Activated CD4-positive, alpha-beta T cell treated with anti-CD3 and anti-CD28 coated beads for 36 hours (primary cell): ENCODE results near the gene C17orf50. TPM values are rescaled to one million over a fixed set of nuclear protein-coding genes. Genes with fewer than 3 reads are reported as not detected.

Source experiments
- ATAC-seq: fragments of 200-7000 bp; cut with Tn5 transposase; one replicate; pipeline ENCODE4 v1.10.0; 2021; ENCODE audit warnings: mild to moderate bottlenecking, moderate library complexity
- CTCF ChIA-PET: fragments of 350-600 bp; sonication (Branson Sonifier 250); formaldehyde crosslinking; loops from one replicate; lab custom pipeline; 2021; ENCODE audit warnings: antibody characterized with exemption; lab: Charles Lee
- POLR2A ChIA-PET: fragments of 350-600 bp; sonication (Branson Sonifier 250); formaldehyde crosslinking; loops from one replicate; lab custom pipeline; 2021; ENCODE audit warnings: antibody characterized with exemption, inconsistent platforms; lab: Charles Lee
- DNase-seq: peaks from one replicate; pipeline ENCODE4 v3.0.0-alpha.2; 2020
- H3K27ac Mint-ChIP-seq: one replicate; pipeline ENCODE4 v1.8.0; 2021; ENCODE audit warnings: mixed read lengths
- H3K27me3 Mint-ChIP-seq: one replicate; pipeline ENCODE4 v1.8.0; 2021; ENCODE audit warnings: mixed read lengths
- H3K36me3 Mint-ChIP-seq: one replicate; pipeline ENCODE4 v1.8.0; 2021; ENCODE audit warnings: low read depth, mixed read lengths
- H3K4me1 Mint-ChIP-seq: one replicate; pipeline ENCODE4 v1.8.0; 2021; ENCODE audit warnings: mixed read lengths
- H3K4me3 Mint-ChIP-seq: one replicate; pipeline ENCODE4 v1.8.0; 2021; ENCODE audit warnings: mild to moderate bottlenecking, moderate library complexity, mixed read lengths
- H3K9me3 Mint-ChIP-seq: one replicate; pipeline ENCODE4 v1.8.0; 2021; ENCODE audit warnings: low read depth, mixed read lengths
- intact Hi-C, 2 experiments: fragments of 100-400 bp; cut with DNase I in 1 of 2; cut with micrococcal nuclease in 1 of 2; formaldehyde crosslinking; loops; one replicate each; pipeline versions ENCODE4 v1.14.2 to v1.15.1; 2022 to 2024; cut with DNase I, micrococcal nuclease
- total RNA-seq, 2 experiments: library from RNA; stranded (reverse); gene quantifications; one replicate each; pipeline ENCODE4 v1.2.3, GENCODE V29; 2021

The C17orf50 gene
- total RNA-seq, 2 experiments from 2014 or later: not detected

DNA sequence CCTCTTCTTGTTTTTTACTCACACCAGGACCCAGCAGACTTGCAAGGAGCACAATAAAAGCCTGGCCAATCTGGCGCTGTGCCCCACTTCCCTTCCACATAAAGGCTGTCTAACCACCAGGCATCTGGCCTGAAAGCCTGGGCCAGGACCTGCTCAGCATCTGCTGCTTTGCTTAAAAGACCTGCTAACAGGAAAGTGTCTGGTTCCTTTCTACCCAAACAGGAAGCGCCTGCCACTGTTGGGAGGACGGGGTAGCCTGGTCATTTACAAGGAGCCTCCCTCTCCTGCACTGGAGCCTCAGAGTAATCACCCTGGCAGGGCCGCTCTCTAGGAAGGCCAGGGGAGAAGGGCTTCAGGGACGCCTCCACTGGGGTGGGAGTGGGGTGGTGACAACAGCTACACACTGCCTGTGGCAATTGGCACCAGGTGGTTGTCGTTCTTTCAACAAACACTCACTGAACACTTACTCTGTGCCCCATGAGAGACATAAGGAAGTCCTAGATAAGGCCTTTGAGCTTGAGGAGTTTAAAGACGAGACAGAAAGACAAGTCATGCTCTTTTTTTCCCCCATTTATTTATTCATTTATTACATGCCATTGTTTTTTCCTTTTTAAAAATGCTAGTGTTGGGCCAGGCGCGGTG is 41.0 kb downstream of the C17orf50 start:
- H3K4me1 Mint-ChIP-seq: peaks cover 29% of the 10 kb centered on the region
- intact Hi-C loops: loop anchor here in 1 of 2 experiments (10.0 kb wide), 1 partner anchor 367 kb away; the partner anchor contains the start of gene SLFN12
- H3K27ac Mint-ChIP-seq: peak overlapping the region; percentile 63
- H3K9me3 Mint-ChIP-seq: no peaks in the 10 kb centered on the region
- peak; percentile 6 for ATAC-seq
- DNase-seq: peak; percentile 35
- CTCF ChIA-PET: interaction anchor here (0.7 kb wide), 1 partner anchor 38 kb away, joined by 7 read pairs; no protein-coding TSS in a partner anchor
- H3K4me3 Mint-ChIP-seq: no peak overlapping the region
- H3K27me3 Mint-ChIP-seq: peaks cover 4% of the 10 kb centered on the region
- no peaks in the 10 kb centered on the region for H3K36me3 Mint-ChIP-seq
- POLR2A ChIA-PET: interaction anchor here (0.6 kb wide), 1 partner anchor 31 kb away, joined by 3 read pairs; no protein-coding TSS in a partner anchor

DNA sequence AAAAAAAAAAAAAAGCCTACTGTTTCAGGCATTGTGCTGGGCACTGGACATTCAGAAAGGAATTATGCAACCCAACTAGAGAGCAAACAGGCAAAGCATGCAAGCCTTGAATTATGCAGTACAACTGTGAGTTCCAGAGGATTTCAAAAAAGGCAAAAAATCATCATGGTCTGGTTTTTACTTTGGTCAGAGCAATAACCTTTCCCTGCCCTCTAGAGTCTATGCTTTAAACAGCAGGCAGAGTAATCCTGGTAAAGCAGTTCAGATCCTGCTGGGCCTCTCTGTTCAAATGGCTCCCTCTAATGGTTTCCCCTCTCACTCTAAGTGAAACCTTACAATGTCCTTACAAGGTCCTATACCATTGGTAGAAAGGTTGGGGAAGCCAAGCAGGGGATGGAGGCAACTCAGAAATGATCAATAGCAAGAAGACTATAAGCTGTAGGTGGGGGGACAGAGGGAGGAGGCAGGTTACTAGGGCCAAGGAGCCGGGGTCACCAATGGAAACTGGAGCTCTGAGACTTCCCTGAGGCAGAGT is 44.0 kb downstream of the C17orf50 start:
- no peaks in the 10 kb centered on the region for H3K9me3 Mint-ChIP-seq
- H3K27ac Mint-ChIP-seq: peak overlapping the region; percentile 51
- H3K4me3 Mint-ChIP-seq: no peak overlapping the region
- H3K4me1 Mint-ChIP-seq: peaks cover 49% of the 10 kb centered on the region
- CTCF ChIA-PET: interaction anchor here (0.7 to 3.4 kb wide), 18 partner anchors 9 to 1300 kb away, joined by 3 to 44 read pairs (median 4); partner anchors contain the start of gene MMP28
- ATAC-seq (peak; percentile 57), DNase-seq (peak; percentile 62)
- H3K27me3 Mint-ChIP-seq: no peaks in the 10 kb centered on the region
- intact Hi-C loops: loop anchor here (1.0 to 10.0 kb wide), 4 partner anchors 40 to 842 kb away; partner anchors contain the start of genes CCT6B (in 1 of the 2), SLFN12 (in 1 of the 2) and ZNF830 (in 1 of the 2)
- POLR2A ChIA-PET: interaction anchor here (0.6 kb wide), 1 partner anchor 270 kb away, joined by 3 read pairs; no protein-coding TSS in a partner anchor
- H3K36me3 Mint-ChIP-seq: peaks cover 2% of the 10 kb centered on the region

DNA sequence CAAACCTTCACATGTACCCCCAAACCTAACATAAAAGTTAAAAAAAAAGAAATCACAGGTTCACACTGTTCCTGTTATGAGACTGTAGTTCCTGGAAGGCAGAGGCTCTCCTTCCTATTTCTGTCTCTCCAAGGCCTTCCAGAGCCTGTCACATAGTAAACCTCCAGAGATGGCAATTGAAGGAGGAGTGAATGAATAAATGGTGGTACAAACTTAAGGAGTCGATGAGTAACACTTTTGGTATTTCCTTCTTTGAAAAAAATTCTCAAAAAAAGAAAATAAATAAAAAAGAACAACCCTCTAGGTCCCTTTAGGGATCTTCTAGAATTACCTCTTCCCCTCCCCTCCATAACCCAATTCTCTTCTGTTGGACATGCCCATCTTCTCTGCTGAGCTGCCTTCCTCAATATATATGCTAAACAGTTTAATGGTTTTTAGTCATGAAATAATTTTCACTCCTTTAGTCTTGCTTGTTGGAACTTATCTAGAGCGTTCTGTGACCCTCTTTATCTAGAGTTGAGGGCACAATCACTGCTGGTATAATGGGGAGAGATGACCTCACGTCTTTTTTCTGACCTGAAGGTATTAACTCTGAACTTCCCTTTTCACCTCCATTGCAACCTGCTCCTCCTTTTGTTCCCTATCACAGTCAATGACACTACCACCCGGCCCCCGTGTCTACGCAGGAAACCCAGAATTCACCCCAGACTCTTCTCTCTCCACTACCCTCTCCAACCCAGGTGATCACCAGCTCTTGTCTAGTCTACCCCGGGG is 46.9 kb downstream of the C17orf50 start:
- DNase-seq (no peak), ATAC-seq (no peak)
- H3K27me3 Mint-ChIP-seq: no peaks in the 10 kb centered on the region
- ChIA-PET POLR2A (interaction anchor here (0.5 to 3.6 kb wide), 3 partner anchors 9 to 723 kb away, joined by 3 to 37 read pairs (median 4); no protein-coding TSS in a partner anchor), CTCF (interaction anchor here (0.6 to 6.4 kb wide), 8 partner anchors 13 to 495 kb away, joined by 3 to 123 read pairs (median 6); partner anchors contain the start of genes C17orf50 and MMP28)
- H3K4me3 Mint-ChIP-seq: peak overlapping the region; percentile 78
- H3K4me1 Mint-ChIP-seq: peaks cover 52% of the 10 kb centered on the region
- peaks cover 22% of the 10 kb centered on the region for H3K36me3 Mint-ChIP-seq
- intact Hi-C loops: loop anchor here (2.0 to 10.0 kb wide), 9 partner anchors 269 to 845 kb away; partner anchors contain the start of genes CCT6B (in 1 of the 2), NLE1 (in 1 of the 2), SLFN11 (in 1 of the 2) and SLFN12 (in 1 of the 2)
- H3K9me3 Mint-ChIP-seq: no peaks in the 10 kb centered on the region
- H3K27ac Mint-ChIP-seq: peak overlapping the region; percentile 97

DNA sequence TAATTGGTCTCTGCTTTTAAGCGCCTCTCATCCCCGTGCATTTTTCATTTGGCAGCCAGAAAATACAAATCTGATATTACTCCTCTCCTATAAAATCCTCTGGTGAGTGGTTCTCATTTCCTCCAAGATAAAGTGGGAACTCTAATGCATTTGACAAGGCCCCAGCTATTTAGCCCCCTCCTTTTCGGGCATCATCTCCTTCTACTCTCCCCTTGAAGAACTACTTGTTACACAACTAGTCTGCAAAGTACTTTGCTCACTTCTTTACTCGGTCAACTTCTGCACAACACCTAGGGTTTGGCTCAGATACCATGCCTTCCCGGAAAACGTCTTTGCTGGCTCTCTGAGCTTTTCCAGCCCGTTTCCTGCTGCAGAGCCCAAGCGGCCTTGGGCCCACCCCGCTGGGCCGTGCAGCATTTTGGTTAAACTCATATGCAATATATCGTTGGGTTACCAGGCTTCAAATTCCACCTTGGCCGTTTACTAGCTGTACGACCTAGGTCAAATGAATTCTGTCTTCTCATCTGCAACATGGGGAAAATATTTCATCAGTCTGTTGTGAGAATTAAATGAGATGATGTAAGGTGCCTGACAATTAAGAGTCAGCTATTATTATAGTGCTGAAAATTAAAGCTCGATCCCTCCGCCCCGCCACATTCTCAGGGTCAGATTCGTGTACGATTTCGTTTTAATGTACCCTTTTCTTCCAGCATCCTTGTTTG is 47.7 kb downstream of the C17orf50 start:
- ChIA-PET POLR2A (interaction anchor here (0.6 to 3.6 kb wide), 5 partner anchors 8 to 220 kb away, joined by 3 to 37 read pairs (median 3); partner anchors contain the start of gene MMP28), CTCF (interaction anchor here (0.6 to 6.4 kb wide), 25 partner anchors 8 to 1079 kb away, joined by 3 to 123 read pairs (median 4); partner anchors contain the start of genes C17orf50, MMP28 and MRM1)
- Mint-ChIP-seq H3K4me1 (peaks cover 51% of the 10 kb centered on the region), H3K4me3 (peak overlapping the region; percentile 78), H3K27me3 (no peaks in the 10 kb centered on the region), H3K36me3 (peaks cover 26% of the 10 kb centered on the region), H3K9me3 (no peaks in the 10 kb centered on the region), H3K27ac (peak overlapping the region; percentile 97)
- intact Hi-C loops: loop anchor here (2.0 to 10.0 kb wide), 9 partner anchors 270 to 846 kb away; partner anchors contain the start of genes CCT6B (in 1 of the 2), NLE1 (in 1 of the 2), SLFN11 (in 1 of the 2) and SLFN12 (in 1 of the 2)
- ATAC-seq (no peak), DNase-seq (peak; percentile 27)

DNA sequence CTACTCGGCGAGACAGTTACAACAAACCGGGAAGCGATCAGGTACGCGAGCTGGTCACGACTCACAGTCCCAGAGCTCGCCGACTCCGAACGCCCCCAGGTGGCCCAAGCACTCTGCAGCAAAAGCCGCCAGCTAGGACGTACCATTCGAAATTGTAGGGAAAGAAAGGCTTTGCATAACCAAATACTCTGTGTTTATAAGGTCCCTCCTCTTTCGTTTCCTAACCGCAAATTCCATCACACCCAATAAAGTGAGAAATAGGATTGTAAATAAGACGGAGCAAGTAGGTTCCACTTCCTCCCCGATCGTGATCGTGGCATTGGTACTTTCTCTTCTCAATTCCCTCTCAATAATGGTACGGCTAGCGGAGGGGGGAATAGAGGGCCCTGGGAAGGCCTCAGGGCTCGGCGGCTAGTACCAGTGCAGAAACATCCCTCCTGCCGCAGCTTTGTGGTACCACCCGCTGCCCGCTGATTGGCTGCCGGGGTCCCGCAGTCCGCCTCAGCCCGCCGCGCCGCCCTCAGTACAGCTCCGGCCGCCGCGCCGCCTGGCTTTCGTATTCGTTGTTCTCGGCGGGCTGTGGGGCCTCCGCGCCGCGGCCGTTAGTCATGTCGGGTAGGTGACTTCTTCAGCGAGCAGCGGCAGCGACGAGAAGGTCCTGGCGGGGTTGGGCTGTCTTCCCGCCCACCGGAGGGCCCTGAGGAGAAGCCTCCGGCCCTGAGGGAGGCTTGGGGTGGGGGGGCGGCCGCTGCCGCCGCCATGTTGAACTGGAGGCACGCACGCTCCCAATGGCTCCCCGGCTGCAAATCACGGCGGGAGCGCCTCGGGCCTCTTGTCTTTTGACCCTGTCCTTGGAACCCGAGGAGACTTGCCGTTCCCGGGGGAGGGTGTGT is 48.5 kb downstream of the C17orf50 start, which contains the start of gene TAF15:
TAF15 (plus strand) TSS at position 523 of the 893 bp plus-strand sequence; CDS start at position 609, 86 bp downstream.
- Mint-ChIP-seq H3K4me3 (peak within 1 kb of the TSS; percentile 78), H3K9me3 (no peaks in the 10 kb centered on the region), H3K4me1 (peaks cover 57% of the 10 kb centered on the region), H3K36me3 (peaks cover 34% of the 10 kb centered on the region), H3K27me3 (no peaks in the 10 kb centered on the region), H3K27ac (peak within 1 kb of the TSS; percentile 97)
- intact Hi-C loops: loop anchor here (1.0 to 10.0 kb wide), 17 partner anchors 45 to 847 kb away; partner anchors contain the start of genes SLFN5 (in 2 of the 2), AP2B1 (in 1 of the 2), CCT6B (in 1 of the 2) and GGNBP2 (in 1 of the 2)
- peak; percentile 98 for DNase-seq
- ATAC-seq: peak; percentile 88
- ChIA-PET CTCF (interaction anchor here (0.6 to 6.4 kb wide), 28 partner anchors 8 to 1206 kb away, joined by 3 to 123 read pairs (median 4); partner anchors contain the start of genes C17orf50, MMP28 and MRM1), POLR2A (interaction anchor here (0.7 to 3.6 kb wide), 6 partner anchors 13 to 830 kb away, joined by 3 to 37 read pairs (median 3); partner anchors contain the start of gene MMP28)

DNA sequence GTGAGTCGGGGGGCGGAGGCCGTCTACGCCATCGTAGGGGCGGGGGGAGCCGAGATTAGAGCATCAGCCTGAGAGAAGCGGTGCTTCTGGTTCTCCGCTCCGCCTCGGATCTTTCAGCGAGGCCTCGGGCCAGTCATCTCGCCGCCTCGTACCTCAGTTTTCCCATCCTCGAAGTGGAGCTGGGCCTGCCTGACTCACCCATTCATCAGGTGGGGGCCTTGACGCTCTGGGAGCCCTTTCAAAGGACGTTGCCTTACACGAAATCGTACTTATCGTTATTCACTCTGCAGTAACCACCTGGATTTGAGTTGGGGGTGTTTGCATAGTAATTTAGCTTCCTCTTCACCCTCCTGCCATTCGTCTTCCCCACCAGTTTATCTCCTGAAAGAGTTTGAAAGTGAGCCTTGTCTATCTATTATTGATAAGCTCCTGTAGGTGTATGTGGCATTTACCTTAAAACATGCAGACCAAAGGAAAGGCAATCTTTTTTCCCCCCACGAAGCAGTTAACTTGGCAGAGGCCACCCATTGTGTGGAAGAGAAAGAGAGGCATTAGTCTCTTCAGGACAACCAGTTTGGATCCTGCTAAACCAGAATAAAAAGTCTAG is 49.3 kb downstream of the C17orf50 start:
- Mint-ChIP-seq H3K9me3 (no peaks in the 10 kb centered on the region), H3K4me1 (peaks cover 56% of the 10 kb centered on the region), H3K27me3 (no peaks in the 10 kb centered on the region), H3K4me3 (peak overlapping the region; percentile 78), H3K27ac (peak overlapping the region; percentile 97), H3K36me3 (peaks cover 34% of the 10 kb centered on the region)
- intact Hi-C loops: loop anchor here (1.0 to 10.0 kb wide), 17 partner anchors 46 to 848 kb away; partner anchors contain the start of genes SLFN5 (in 2 of the 2), AP2B1 (in 1 of the 2), CCT6B (in 1 of the 2) and GGNBP2 (in 1 of the 2)
- CTCF ChIA-PET: interaction anchor here (0.6 to 6.4 kb wide), 14 partner anchors 10 to 1207 kb away, joined by 3 to 123 read pairs (median 4); partner anchors contain the start of genes C17orf50 and MMP28
- ATAC-seq (peak; percentile 4), DNase-seq (no peak)
- POLR2A ChIA-PET: interaction anchor here (0.6 to 3.6 kb wide), 3 partner anchors 45 to 831 kb away, joined by 3 to 37 read pairs (median 5); no protein-coding TSS in a partner anchor

DNA sequence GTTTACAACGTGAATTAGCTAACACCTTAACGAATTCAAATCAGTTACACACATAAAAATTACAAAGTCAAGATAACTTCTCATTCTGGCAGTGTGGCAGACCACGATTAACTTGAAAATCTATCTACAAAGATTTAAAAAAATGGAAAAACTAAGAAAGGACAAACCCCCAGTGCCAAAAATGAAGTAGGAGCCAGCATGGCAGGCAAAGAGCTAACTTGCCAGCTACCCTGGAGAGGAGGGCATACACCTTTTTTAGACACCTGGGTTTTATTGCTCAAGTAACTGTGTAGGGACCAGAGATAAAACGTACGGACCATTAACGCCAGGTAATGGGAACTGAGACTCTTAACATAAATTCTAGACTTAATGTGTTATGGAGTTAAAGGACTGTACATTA is 51.1 kb downstream of the C17orf50 start:
- H3K27me3 Mint-ChIP-seq: no peaks in the 10 kb centered on the region
- H3K4me3 Mint-ChIP-seq: peak overlapping the region; percentile 25
- ATAC-seq (no peak), DNase-seq (no peak)
- H3K36me3 Mint-ChIP-seq: peaks cover 40% of the 10 kb centered on the region
- POLR2A ChIA-PET: no interaction called here
- H3K27ac Mint-ChIP-seq: no peak overlapping the region
- intact Hi-C loops: no loop called here
- peaks cover 70% of the 10 kb centered on the region for H3K4me1 Mint-ChIP-seq
- H3K9me3 Mint-ChIP-seq: no peaks in the 10 kb centered on the region
- CTCF ChIA-PET: interaction anchor here (0.6 to 6.4 kb wide), 7 partner anchors 8 to 527 kb away, joined by 3 to 123 read pairs (median 3); partner anchors contain the start of genes C17orf50 and MMP28

- CTCF ChIA-PET: interaction anchor here (1.0 to 6.4 kb wide), 3 partner anchors 7 to 50 kb away, joined by 3 to 123 read pairs (median 46); partner anchors contain the start of genes C17orf50 and MMP28
- ATAC-seq: no peak
- Mint-ChIP-seq H3K9me3 (no peaks in the 10 kb centered on the region), H3K4me3 (no peak overlapping the region), H3K27ac (no peak overlapping the region), H3K27me3 (no peaks in the 10 kb centered on the region), H3K36me3 (peaks cover 43% of the 10 kb centered on the region), H3K4me1 (peaks cover 67% of the 10 kb centered on the region)
- DNase-seq: no peak
- intact Hi-C loops: no loop called here
- POLR2A ChIA-PET: no interaction called here
Observed at GRCh38 chr17:35812456-35812855, 51.8 kb downstream of the C17orf50 start.
